Stimulated activated CD4-positive, alpha-beta T cell treated with anti-CD3 and anti-CD28 coated beads, Interleukin-2, amount 100 ng/mL, for 48 hours (primary cell): ENCODE measurements around the gene GABARAP.

Experiments
- DNase-seq, 2 donors: peaks; one replicate each; pipeline ENCODE4 v3.0.0-alpha.2; 2020

The GABARAP gene

DNA sequence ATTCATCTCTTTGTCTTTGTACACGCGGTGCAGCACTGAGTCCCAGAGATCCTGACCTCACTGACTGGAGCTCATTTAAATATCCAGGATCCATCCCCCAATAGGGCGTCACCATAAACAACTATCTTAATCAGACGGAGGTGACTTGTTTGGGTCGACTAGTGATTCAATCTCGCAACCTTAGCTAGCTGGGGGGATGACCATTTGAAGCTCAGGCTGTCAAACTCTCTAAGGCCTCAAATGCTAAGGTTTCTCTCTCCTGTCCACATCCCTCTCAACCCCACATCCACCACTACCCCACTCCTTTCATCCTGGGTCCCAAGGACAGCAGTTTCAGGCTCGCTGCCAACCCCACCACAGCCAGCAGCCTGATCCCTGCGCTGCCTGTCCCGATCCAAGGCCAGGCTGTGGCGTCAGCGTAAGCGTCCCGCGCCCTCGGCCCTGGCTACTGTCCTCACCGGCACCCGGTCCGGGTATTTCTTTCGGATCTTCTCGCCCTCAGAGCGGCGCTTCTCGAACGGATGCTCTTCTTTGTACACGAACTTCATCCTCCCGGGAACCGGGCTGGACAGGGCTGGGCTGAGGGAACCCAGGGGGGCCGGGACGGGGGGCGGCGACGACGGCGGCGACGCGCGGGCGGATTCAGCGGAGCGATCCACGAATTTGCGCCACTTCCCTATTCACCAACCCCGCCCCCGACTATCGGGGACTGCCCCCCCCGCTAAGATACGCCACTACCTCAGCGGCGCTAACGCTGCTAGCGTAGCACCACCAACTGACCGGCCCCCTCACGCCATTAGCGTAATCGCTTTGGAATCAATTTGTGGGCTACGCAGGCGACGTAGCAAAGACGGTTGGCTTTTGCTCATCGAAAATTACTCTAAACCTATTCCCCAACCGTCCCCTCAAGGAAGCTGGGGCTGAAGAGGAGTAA is at the start of gene GABARAP:
TSS of gene GABARAP (minus strand) at position 667 of the 934 bp plus-strand sequence. CDS start at position 548, 119 bp downstream.
- DNase-seq = peak; percentile 96

DNA sequence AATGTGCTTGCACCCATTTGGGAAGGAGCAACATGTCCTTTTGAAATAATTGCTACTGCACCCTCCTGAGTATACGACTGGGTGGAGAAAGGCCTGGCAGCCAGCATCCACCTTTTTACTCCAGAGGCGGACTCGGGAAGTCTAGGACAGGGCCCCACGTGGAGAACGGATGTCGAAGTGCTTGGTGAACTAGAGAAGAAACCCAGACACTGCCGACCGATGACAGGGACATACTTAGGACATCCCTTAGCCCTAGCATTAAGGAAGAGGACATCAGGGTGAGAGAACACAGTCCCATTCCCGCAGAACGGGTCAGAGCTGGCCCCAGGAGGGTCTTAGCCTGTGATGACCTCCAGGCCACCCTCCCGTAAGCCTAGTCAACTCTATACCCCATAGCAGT is 48.4 kb upstream of the GABARAP start:
- no peak for DNase-seq

DNA sequence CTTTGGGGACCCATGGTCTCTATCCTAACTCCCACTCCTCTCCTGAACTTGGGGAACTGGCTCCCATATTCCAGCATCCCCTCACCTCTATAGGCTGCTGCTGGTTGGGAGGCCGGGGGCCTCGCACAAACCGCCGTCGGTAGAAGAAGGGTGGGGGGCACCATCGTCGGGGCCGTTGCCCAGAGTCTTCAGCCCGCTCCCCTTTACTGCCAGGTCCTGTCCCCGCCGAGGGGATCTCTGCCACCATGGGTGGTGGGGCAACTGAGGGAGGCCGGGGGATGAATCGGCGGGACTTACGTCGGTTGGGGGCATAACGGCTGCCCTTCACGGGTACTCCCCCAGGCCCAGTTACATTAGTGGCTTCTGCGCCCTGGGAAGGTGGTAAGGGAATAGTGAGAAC is 47.9 kb upstream of the GABARAP start:
- no peak for DNase-seq

DNA sequence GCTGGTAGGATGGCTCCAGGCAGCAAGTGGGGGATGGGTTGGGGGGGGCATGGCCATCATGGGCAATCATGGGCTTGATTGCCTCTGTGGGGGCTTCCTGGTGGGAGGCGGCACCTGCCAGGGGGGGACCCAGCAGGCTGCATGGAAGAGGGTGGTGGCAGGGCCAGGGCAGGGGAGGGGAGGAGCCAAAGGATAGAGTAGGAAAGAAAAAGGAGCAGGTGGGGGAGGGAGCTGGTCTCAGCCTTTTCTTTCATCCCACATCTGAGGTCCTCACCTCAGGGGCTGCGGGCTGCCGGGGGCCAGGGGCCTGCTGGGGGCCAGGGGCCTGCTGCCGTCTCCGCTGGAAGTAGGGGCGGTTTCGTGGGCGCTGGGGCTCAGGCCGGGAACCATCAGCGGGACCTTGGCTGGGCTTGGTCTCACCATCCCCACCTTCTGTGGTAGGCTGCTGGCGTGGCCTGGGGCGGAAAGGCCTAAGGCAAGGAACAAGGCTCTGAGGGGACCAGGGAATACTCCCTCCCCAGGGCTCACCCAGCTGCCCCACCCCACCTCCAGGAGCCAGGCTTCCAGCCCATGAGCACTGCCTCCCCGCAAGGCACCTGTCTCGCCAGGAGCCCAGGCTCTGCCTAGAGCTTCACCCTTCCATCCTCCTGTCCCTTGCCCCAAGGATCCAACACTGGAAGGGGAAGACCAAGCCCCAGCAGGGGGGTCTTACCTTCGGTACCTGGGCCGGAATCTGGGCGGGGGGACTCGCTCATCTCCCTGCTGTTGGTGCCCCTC is 47.2 kb upstream of the GABARAP start:
- DNase-seq = no peak

DNA sequence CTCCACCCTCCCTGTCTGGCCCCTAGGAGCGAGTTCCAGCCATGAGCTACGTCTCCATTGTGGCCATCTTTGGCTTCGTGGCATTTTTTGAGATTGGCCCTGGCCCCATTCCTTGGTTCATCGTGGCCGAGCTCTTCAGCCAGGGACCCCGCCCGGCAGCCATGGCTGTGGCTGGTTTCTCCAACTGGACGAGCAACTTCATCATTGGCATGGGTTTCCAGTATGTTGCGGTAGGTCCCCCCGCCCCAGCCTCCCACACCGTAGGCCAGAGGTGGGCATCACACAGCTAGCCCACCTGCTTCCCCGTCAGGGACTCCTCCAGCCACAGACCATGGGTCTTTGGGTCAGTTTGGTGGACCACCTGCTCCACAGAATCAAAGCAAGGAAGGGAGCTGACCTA is 43.4 kb upstream of the GABARAP start:
- DNase-seq = no peak

DNA sequence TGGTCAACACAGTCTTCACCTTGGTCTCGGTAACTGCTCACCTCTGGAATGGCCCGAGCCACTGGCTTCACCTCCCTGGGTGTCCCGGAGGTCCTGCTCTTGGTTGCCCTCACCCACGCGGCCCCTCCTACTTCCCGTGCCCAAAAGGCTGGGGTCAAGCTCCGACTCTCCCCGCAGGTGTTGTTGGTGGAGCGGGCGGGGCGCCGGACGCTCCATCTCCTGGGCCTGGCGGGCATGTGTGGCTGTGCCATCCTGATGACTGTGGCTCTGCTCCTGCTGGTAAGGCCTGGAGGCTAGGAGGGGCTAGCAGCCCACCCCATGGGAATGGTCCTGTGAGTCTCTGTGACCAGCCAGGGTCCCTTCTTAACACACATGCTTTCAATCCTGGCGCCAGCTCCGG is 42.7 kb upstream of the GABARAP start:
- DNase-seq = no peak

DNA sequence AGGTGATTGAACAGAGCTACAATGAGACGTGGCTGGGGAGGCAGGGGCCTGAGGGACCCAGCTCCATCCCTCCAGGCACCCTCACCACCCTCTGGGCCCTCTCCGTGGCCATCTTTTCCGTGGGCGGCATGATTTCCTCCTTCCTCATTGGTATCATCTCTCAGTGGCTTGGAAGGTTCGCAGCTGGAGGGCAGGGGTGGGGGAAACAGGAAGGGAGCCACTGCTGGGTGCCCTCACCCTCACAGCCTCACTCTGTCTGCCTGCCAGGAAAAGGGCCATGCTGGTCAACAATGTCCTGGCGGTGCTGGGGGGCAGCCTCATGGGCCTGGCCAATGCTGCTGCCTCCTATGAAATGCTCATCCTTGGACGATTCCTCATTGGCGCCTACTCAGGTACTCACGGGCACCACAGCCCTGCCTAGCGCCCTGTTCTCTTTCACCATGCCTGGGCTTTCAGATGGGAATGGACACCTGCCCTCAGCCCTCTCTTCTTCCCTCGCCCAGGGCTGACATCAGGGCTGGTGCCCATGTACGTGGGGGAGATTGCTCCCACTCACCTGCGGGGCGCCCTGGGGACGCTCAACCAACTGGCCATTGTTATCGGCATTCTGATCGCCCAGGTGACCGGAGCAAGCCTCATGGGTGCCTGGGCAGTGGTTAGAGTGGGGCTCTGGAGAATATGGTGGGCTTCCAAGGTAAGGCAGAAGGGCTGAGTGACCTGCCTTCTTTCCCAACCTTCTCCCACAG is 41.4 kb upstream of the GABARAP start:
- no peak for DNase-seq

DNA sequence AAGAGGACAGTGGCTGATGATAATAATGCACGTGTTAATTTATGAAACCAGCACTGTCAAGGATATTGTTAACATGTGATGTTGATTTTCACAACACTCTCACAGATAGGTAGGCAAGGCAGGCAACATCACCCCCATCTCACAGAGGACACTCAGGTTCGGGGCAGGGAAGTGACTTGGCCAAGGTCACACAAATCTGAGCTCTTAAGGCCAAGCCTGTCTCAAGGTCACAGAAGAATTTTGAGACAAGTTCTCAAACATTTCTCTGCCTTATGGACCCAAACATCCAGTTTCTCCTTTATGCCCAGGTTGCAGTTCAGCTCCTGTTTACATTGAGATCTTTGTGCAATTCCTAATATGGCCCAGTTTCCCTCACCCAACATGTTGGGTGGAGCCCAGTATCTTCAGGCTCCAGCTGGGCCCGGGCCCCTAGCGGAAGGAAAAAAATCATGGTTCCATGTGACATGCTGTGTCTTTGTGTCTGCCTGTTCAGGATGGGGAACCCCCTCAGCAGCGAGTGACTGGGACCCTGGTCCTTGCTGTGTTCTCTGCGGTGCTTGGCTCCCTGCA is 40.6 kb upstream of the GABARAP start:
- DNase-seq = no peak

DNA sequence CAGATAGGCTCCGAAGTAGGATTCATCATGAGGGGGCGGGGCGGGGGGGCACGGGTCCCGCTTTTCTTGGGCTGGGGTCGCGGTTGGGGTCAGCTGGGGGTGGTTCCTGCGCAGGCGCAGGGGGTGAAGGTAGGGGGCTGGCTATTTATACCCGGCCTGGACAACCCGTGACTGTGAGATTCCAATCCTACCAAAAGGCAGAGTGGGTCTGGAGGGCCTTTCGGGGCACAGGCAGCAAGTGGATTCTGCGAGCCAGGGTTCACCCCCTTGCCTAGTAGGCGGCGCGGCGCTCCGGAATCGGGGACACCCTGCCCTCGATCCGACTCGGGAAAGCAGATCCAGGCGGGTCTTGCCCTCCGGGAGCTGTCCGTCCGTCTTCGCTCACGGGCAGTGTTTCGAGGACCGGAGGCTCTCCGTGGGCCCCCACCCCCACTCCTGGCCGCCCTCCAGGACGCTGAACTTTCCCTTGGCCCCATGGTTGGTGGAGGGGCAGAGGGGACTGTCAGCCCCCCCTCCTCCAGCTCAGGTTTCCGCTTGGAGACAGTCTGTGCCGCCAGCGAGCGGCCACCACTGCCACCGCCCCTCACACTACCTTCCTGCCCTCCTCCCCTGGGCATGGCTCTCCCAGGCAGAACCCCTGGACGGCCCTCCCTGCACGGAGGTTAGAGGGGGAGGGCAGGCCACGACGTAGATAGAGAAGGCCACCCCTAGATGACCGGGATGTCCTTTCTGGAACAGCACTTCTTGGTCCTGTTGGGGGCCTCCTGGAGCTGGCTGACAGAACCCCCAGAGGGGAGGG is 39.9 kb upstream of the GABARAP start:
- no peak for DNase-seq

DNA sequence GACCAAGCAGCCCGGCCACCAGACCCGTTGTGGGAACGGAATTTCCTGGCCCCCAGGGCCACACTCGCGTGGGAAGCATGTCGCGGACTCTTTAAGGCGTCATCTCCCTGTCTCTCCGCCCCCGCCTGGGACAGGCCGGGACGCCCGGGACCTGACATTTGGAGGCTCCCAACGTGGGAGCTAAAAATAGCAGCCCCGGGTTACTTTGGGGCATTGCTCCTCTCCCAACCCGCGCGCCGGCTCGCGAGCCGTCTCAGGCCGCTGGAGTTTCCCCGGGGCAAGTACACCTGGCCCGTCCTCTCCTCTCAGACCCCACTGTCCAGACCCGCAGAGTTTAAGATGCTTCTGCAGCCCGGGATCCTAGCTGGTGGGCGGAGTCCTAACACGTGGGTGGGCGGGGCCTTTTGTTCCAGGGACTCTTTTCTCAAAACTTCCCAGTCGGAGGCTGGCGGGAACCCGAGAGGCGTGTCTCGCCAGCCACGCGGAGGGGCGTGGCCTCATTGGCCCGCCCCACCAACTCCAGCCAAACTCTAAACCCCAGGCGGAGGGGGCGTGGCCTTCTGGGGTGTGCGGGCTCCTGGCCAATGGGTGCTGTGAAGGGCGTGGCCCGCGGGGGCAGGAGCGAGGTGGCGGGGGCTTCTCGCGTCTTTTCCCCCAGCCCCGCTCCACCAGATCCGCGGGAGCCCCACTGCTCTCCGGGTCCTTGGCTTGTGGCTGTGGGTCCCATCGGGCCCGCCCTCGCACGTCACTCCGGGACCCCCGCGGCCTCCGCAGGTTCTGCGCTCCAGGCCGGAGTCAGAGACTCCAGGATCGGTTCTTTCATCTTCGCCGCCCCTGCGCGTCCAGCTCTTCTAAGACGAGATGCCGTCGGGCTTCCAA is 39.1 kb upstream of the GABARAP start, which contains the start of gene SLC2A4:
TSS of gene SLC2A4 (plus strand) at position 645 of the 879 bp plus-strand sequence. CDS start at position 862, 217 bp downstream.
- peak; percentile 87 to 88 for DNase-seq

DNA sequence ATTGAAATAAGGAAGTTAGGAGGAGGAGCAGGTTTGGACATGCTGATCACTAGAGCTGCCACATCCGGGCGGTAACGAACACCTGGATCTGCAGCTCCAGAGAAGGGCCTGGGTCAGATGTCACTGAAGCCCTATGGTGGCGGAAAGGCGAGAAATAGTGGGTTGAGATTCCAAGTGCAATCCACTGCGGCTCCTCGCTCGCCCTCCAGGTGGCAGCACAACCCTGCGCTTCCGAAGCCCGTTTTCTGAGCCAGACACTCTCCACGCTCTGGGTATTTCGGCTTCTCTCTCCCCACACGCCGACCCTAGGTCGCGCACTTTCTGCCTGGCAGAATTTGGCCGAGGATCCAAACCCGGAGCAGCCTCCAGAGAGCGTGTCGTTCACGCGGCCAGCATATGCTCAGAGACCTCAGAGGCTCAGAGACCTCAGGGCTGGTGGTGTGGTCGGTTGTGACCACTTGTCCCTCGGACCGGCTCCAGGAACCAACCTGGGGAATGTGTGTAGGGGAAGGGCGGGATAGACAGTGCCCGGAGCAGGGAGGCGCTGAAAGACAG is 38.3 kb upstream of the GABARAP start:
- peak; percentile 84 to 90 for DNase-seq

DNA sequence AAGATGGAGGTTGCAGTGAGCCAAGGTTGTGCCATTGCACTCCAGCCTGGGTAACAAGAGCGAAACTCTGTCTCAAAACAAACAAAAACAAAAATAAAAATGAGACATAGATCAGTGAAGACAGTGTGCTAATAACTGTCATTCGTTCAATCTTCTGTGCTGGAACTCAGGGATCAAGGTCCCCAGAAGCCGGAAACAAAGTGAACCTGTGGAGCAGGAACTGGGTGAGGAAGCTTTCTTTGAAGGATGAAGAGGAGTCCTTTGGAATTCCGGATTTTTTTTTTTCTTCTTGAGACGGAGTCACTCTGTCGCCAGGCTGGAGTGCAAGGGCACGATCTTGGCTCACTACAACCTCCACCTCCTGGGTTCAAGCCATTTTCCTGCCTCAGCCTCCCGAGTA is 37.2 kb upstream of the GABARAP start:
- DNase-seq = no peak

DNA sequence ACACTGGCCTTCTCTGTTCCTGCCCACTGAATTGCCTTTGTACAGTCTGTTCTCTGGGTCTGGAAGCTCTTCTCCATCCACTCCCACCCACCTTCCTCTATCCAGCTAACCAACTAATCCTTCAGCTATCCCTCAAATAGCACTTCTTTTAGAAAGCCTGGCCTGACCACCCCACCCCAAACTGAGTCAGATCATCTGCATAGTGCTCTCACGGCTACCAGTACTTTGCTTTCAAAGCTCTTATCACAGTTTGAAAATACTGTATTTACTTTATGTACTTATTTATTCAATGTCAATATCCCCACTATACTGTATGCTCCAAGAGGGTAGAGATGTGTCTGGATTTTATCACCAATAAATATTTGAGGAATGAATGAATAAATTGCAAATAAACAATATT is 24.5 kb upstream of the GABARAP start:
- no peak for DNase-seq

DNA sequence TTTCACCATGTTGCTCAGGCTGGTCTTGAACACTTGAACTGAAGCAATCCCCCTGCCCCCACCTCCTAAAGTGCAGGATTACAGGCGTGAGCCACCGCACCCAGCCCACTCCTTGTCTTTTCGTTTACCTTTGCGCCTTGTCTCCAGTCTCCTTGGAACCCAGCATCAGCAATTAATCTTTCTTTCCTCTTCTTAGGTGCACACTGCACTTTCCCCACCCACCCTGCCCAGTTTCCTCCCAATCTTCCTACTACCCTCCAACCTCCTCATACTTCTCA is 21.5 kb upstream of the GABARAP start:
- no peak for DNase-seq

DNA sequence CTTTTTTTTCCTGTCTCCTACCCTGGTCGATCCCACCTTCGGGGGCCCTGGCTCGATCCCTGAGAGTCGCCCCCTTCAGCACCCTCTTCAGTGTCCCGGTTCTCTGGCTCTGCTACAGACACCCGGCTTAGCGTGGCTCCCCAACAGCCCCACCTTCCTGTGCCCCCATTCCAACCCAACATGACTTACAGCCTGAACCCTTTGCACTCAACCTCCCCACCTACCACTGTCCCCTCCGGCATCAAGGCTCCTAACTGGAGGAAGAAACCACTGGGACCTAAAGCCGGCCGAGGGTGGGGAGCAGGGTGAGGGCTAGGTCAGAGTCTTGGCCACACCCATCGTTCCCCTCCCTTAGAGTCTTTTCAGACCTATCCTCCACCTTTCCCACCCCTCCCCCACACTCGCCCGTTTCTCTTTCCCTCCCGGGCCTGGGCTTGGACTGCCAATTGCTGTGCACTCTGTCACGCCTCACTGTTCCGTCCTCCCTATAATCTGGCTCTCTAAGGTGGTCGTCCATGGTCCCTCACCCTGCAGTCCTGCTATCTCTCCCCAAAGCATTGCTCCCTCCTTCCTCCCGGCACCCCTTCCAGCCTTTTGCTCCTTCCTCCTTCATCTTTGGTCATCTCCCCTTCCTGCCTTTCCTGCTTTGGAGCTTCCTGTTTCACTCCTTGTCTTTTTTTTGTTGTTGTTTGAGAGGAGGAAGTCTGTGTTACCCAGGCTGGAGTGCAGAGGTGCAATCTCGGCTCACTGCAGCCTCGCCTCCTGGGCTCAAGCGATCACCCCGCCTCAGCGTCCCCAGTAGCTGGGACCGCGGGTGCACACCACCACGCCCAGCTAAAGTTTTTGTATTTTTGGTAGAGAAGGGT is 20.9 kb upstream of the GABARAP start:
- DNase-seq = no peak

DNA sequence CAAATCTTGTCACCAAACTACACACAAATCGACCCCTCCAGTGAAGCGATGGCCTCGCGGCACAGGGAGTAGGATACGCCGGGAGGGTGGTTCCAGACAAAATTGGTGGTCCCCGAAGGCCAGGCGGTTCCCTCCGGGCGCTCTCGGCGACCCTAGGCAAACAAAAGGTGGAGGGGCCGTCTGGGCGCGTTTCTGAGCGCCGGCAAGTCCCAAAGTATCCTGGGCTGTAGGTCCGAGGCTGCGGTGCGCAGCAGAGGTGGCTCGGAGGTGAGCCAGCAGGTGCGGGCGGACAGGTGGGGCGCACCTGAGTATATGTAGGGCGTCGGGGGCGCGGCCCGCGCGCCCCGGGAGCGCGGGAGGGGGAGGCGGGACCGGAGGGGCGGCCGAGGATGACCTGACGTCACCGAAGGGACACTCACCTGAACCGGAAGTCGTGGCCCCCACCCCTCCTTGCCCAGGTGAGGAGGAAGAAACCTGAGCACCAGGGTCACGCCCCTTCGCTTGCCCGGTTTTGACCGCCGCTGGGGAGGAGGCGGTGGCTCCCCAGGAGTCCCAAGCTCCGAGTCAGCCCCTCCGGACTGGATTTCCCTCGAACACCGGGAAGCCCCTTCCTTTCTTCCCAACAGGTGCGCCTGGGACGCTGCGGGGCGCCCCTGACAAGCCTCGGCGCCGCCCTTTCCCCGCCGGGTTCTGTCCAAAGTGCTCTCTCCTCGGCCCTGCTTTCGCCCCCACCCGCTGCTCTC is 20.1 kb upstream of the GABARAP start, which contains the start of gene CLDN7:
TSS of gene CLDN7 (minus strand) at position 287 of the 743 bp plus-strand sequence. CDS start 435 bp downstream, outside the sequence.
- DNase-seq = no peak

DNA sequence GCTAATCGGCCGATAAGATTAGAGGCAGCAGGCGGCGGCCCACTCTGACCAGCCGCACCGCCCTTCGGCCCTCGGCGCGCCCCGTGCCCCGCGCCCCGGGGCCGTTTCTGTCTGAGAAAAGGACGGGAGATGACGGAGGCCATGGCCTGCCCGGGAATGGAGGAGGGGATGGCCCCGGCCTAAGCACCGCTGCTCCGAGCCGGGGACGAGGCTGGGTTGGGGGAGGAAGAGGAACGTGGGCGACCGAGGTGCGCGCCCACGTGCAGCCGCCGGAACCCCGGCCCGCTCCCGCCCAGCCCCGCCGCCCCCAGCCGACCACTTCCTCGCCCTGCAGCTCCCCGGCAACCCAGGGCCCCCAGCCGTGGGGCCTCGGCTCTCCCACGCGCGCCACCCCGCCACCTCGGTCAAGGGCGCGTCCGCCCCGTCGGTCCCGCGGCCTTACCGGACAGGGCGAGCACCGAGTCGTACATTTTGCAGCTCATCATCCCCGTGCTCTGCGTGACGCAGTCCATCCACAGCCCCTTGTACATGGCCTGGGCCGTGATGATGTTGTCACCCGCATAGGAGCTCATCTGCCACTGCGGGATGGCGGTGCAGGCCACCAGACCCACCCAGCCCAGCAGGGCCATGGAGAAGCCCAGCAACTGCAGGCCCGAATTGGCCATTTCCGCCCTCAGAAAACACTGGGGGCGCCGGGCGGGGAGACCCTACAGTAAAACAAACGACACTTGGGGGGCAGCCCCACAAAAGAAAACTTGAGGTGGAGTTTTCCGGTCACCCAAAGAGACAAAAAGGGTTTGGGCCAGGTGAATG is 19.3 kb upstream of the GABARAP start:
- DNase-seq = no peak
